Measurements from ENCODE around the gene NRG4. TPM values are rescaled to one million over a fixed set of nuclear protein-coding genes. Genes with fewer than 3 reads are reported as not detected.
"Not testable (repeated sequence)": the region's sequence is repeated elsewhere in the genome, so short reads cannot be mapped to it uniquely, and the experiment has no call there.

The NRG4 gene
- total RNA-seq, 1 donor from 2014 or later: 0.10 TPM

GRCh38 chr15:75992897-75993296, 19.3 kb downstream of the NRG4 start:
- DNase-seq: no peak

DNA sequence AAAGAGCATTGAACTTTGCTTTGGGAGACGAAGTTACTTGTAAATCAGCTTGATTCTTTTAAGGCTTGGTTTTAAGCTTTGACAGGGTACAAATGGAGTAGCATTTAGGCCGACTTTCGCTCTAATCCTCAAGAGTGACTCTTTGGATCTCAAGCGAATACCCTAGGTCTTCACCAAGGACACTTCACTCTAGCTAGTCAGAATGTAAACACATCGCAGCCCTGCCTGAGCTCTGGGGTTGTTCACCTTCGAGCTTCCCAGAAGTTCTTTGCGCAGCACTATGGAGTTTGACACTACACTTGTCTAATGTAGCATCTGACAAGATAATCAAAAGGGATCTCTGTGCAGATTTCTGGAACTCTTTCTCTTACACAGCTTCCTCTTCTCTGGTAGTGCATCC, 22.3 kb downstream of the NRG4 start:
- no peak for DNase-seq

DNA sequence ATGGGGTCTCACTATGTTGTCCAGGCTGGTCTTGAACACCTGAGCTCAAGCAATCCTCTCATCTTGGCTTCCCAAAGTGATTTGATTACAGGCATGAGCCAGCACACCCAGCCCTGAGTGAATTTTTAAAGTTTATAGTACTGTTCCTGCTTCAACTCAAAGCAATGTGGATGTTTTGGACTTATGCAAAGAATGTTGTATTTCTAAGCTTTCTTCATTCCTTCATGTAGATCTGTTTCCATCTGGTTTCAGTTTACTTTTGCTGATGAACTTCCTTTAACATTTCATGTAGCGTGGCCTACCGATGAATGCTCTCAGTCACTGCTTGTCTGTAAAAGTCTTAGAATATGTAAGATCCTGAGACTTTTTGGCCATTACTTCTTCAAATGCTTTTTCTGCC, 23.2 kb downstream of the NRG4 start:
- peak; percentile 20 for DNase-seq

DNA sequence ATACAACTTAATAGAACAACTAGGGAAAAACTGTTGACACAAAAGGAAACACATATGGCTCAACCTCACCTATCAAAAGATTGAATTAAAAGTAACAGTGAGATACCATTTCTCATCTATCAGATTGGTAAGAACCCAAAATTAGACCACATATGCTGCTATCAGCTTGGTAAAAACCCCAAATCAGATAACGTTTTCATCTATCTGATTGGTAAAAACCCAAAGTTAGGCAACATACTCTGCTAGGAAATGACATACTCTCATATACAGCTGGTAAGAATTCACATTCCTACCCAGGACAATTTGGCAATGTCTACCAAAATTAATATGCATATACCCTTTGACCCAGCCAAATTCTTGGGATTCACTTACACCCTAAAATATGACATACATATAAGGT, 26.3 kb downstream of the NRG4 start:
- no peak for DNase-seq

- DNase-seq: not testable (repeated sequence)
Measured at GRCh38 chr15:75984706-75985105, 27.5 kb downstream of the NRG4 start.

- no peak for DNase-seq
Measured at GRCh38 chr15:75982468-75982867, 29.8 kb downstream of the NRG4 start.

DNA sequence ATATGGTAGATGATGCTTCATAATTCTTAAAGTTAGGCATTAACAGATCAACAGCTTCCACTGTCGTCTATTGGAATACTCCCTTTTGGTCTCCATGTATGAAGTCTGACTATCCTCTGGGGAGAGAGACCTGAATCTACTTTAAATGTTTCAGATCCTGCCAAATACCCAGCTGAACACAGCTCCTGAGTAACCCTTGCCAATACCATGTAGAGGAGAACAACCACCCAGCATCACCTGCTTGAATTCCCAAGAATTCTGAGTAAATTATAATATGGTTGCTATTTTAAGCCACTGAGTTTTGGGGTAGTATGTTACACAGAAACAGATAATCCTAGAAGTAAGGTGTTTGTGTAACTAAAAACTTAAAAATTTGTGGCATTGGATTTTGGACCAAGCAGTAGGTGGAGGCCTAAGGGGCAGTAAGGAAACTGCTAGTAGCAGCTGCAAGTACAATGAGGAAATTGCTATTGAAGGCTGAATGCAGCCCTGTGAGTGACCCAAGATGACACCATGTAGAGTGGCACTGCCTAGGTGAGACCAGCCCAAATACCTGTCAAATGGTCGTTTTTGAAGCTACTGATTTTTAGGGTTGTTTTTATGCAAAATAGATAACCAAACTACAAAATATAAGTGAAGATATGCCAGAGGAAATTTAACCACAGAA, 30.9 kb downstream of the NRG4 start:
- DNase-seq: no peak

DNA sequence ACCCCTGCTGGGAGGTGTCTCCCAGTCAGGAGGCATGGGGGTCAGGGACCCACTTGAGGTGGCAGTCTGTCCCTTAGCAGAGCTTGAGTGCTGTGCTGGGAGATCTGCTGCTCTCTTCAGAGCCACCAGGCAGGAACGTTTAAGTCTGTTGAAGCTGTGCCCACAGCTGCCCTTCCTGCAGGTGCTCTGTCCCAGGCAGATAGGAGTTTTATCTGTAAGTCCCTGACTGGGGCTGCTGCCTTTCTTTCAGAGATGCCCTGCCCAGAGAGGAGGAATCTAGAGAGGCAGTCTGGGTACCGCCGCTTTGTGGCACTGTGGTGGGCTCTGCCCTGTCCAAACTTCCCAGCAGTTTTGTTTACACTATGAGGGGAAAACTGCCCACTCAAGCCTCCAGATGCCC, 35.5 kb downstream of the NRG4 start:
- not testable (repeated sequence) for DNase-seq

DNA sequence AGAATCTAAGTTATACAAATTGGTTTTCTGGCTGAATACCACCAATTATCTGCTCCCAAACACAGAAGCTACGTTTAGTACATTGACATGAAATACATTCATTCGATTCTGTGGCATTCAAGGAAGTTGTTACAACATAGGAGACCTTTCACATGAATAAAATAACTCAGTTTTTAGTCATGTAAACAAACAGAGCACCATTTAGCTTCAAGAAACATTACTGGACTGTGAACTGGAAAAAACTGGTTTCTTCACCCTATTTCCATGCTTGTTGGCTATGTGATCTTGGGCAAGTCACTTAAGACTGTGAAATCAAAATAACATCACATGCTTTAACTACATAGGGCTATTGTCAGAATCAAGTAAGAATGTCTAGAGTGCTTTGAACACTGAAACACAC, 46.2 kb downstream of the NRG4 start:
- no peak for DNase-seq

- DNase-seq: no peak
Measured at GRCh38 chr15:75961331-75961730, 50.9 kb downstream of the NRG4 start.

GRCh38 chr15:75955720-75956119, 56.5 kb downstream of the NRG4 start:
- no peak for DNase-seq

DNA sequence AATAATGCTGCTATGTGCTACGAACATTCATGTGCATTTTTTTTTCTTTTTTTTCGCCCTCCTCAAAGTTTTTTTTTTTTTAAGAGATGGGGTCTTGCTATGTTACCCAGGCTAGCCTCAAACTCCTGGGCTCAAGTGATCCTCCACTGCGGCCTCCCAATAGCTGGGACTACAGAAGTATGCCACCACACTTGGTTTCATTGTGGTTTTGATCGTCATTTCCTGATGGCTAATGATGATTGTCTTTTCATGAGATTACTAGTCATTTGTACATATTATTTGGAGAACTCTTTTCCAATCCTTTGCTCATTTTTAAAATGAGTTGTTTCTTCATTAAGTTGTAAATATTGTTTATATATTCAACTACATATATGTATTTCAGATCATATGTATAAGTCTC, 59.7 kb downstream of the NRG4 start:
- no peak for DNase-seq

DNA sequence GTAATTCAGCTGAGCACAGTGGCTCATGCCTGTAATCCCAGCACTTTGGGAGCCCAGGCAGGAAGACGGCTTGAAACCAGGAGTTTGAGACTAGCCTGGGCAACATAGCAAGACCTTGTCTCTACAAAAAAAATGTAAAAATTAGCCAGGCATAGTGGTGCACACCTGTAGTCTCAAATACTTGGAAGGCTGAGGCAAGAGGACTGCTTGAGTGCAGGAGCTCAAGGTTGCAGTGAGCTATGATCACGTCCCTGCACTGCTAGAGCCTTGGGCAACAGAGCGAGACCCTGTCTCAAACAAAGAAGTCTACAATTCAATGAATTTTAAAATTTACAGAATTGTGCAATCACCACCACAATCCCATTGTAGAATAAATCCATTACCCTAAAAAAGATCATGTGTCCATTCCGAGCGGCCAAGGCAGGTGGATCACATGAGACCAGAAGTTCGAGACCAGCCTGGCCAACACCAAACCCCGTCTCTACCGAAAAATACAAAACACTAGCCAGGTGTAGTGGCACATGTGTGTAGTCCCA, 63.4 kb downstream of the NRG4 start:
- DNase-seq: no peak

DNA sequence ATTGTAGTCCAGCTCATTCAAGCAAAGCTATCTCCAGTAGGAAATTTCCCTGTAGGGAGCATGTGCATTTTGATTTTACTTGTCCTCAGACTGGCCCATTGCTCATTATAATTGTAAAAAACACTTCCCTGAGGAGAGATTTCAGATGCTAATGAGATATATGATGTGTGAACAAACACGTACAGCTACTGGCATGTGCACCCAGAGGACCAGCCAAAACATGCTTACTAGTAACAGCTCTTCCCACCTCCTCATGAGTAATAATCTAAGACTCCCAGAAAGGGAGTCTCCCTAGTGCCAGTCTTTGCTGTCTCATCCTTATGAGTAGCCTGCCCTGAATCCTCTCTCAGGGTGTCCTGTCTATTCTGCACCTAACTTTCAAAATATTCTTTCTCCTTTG, 65.1 kb downstream of the NRG4 start:
- DNase-seq: no peak

DNA sequence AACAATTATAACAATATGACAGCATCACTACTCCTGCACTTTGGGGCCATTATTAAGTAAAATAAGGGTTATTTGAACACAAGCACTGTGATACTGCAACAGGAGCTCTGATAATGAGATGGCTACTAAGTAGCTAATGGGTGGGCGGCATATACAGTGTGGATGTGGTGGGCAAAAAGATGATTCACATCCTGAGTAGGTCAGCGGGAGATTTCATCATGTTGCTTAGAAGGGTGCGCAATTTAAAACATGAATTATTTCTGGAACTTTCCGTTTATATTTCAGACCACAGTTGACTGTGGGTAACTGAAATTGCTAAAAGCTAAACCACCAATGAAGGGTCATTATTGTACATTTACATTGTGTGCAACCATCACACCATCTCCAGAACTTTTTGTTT, 66.3 kb downstream of the NRG4 start:
- DNase-seq: no peak

GRCh38 chr15:75943713-75944215, 68.5 kb downstream of the NRG4 start:
- DNase-seq: no peak

- DNase-seq: no peak
Measured at GRCh38 chr15:75943246-75943645, 69.0 kb downstream of the NRG4 start.

DNA sequence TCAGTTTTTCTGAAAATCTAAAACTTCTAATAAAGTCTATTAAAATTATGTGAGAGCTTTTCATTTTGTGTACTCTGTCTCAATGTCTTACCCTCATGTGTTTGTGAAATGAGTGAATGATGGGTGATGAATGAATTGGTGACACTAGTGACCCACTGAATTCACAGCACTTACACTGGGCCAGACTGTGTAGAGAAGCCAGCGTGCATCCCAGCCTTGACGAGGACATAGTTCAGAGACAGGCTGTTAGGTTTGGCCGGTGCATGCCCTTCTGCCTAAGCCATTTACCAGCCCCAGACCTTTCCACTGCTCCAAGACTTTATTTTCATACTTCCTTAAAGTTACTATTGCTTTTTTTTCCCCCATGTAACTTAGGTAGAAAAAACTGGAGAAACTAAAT, 69.8 kb downstream of the NRG4 start:
- no peak for DNase-seq

DNA sequence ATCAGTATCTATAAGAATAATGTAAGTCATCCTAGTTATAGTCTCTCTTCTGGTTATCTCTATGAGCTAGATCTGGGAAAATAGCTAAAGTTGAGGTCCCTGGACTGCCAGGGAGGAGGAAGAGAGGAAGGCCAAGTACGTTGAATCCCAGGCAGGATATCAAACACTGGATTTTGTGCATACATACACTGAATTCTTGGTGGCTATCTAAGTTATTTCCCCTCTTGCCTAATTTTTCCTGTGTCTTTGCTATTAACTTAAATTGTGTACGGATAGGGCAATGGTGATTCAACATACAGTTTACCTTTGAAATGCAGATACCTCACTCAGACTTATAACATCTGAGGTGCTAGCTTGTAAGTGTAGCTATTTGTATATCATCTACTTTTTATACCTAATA, 81.4 kb downstream of the NRG4 start:
- DNase-seq: no peak

DNA sequence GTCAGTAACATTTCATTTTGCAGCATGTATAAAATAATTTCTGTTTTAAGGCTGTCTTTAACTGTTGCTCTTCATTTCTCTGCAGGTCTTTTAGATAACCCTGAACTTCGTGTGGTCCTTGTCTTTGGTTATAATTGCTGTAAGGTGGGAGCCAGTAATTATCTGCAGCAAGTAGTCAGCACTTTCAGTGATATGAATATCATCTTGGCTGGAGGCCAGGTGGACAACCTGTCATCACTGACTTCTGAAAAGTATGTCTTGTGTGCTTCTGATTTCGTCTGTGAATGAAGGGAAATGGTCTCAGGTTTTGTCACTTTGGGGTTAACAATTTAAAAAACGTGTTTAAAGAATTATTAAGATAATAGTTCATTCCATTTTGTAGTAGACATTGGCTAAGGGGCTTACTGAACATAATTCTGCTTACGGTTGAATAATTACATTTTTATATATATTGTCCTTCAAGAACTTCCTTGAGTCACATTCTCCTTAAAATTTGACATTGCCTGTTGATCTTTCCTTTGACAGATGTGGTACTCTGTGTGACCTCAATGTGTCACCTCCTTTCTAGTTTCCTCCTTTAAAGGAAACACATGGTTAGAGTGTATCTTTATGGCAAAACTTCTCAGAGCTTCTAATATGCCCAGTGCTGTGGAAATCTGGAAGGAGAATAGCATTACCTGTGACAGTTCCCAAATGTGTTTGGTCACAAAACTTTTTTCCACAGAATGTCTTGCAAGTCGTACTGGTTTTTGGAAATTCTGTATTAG, 82.2 kb downstream of the NRG4 start:
- no peak for DNase-seq

- no peak for DNase-seq
Measured at GRCh38 chr15:75928680-75929608, 83.3 kb downstream of the NRG4 start.

DNA sequence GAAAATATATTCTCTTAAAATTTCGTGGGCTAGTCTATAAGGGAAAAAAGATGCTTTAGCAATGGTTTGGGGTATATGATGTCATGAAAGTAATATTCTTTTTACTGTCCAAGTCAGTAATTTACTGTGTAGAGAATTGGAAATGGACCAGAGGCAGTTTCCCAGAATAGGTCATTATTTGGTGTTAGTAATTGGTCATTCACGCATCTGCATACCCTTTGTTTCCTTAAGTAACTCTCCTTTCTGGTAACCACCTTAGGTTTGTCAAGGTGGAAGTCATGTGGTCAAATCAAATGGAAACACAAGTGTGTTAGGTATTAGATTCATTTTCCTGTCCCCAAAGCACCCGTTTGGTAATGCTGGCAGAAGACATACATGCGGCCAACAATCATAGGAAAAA, 84.6 kb downstream of the NRG4 start:
- DNase-seq: no peak

- DNase-seq: no peak
Measured at GRCh38 chr15:75926931-75927330, 85.3 kb downstream of the NRG4 start.
